Cardiac fibroblast (primary cell): ENCODE data around the gene TXK.
A peak's percentile ranks its signal among the peaks of the same experiment; 100 is the strongest.

ENCODE experiments used
- DNase-seq, 2 donors: peaks; one replicate each; pipeline versions ENCODE4 v3.0.0 to v3.0.0-alpha.2; 2010; ENCODE audit warnings: low read depth in 2 of 2
- H3K4me3 ChIP-seq, 2 donors: replicated peaks in 1 of 2; 1 replicate in 1 of 2; 2 replicates in 1 of 2; pipeline ENCODE4 v1.5.1; 2011; ENCODE audit warnings: low read depth in 2 of 2, low read length in 2 of 2, mild to moderate bottlenecking in 2 of 2, moderate library complexity in 1 of 2
- TF ChIP-seq, protein P1 (sequence below): IDR thresholded peaks from one replicate; pipeline ENCODE4 v1.5.1; 2011; ENCODE audit warnings: low read depth, mild to moderate bottlenecking, low read length, inconsistent platforms

The TXK gene

DNA sequence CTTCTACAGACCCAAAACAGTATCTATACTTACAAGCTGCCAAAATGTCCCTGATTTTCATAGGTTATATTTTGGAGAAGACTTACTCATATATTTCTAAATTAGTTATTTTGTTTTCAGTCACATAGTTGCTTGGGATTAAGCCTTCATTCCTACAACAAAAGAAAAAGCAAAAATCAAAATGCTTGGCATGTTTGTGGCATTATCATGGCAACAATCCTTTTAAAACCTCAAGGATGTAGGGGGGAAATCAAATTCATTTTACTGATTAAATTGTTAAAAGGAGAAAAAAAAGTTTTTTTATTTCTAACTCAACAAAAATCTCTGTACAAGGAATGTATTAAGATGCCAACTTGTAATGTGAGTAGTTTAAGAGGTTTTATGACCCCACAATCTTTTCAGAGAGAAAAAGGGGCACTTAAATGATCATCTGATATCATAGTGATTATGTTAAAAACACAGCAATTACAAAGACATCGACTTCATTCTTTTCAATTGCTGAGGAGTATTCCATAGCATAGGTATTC is 23.5 kb downstream of the TXK start:
- TF ChIP-seq, protein P1, sequence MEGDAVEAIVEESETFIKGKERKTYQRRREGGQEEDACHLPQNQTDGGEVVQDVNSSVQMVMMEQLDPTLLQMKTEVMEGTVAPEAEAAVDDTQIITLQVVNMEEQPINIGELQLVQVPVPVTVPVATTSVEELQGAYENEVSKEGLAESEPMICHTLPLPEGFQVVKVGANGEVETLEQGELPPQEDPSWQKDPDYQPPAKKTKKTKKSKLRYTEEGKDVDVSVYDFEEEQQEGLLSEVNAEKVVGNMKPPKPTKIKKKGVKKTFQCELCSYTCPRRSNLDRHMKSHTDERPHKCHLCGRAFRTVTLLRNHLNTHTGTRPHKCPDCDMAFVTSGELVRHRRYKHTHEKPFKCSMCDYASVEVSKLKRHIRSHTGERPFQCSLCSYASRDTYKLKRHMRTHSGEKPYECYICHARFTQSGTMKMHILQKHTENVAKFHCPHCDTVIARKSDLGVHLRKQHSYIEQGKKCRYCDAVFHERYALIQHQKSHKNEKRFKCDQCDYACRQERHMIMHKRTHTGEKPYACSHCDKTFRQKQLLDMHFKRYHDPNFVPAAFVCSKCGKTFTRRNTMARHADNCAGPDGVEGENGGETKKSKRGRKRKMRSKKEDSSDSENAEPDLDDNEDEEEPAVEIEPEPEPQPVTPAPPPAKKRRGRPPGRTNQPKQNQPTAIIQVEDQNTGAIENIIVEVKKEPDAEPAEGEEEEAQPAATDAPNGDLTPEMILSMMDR = no peak
- no peak for DNase-seq
- H3K4me3 ChIP-seq = no peak overlapping the region

DNA sequence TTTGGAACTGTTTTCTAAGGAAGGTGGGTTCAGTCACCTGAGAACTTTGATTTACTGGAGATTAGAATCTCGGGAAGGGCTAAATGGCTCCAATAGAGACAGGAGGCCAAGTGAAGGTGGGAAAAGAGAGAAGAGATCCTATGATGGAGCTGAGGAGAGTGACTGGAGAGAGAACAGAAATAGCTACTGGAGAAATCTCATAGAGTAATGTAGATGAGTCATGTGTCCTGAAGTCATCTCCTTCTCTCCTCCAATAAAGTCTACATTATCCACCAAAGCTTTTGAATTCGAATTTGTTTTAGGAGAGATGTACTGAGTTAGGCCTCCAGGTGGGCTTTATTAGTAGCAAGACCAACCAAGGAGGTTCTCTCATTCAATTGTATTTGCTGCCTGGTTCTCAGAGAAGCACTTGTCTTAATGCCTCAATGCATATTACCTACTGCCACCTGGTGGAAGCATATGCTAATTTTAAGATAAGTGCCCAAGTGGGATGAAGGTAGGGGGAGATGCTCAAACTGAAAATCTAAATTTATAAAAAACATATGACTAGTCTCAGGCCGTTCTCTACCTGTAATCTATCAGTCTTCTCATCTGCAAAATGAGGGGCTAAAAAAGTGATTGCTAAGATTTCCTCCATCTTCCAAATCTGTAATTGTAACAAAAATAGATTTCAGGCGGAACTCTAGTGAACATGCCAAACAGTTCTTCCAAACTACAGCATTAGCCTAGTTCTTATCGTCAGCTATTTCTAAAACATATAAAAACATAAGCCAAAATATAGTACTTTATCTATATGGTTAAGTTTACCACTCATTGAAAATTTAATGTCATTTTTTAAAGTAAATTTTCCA is 24.4 kb downstream of the TXK start:
- TF ChIP-seq, protein P1 = peak; percentile 51
- peak; percentile 41 to 58 for DNase-seq

DNA sequence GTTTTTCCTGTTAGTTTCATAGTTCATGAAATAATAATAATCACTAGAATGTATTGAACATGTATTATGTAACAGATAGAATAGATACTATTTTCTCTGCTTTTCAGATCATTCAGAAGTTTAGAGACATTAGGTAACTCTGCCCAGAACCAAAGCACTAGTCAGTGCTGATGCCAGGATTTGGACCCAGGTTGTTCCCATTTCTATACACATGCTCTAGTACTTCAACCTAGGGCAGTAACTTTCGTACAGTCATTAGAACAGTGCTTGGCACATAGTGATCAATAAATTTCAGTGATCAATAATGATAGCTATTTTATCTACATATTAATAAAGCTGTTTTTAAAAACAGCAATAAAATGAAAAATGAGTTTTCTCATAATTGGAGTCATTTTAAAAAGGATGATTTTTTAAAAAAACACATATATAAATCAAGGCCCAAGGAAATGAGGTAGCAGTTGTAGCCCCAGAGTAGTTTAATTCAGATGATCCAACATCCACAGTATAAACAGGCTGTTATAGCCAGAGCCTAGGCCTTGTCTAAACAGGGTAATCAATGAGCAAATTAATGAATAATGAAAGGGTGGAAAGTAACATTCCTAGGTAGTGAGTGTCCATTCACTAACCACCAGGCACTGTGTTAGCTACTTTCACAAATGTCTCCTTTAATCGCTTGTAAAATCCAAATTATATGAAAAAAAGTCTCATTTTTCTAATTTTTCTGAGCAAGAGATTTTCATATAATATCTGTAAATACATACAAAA is 25.6 kb downstream of the TXK start:
- no peak for DNase-seq
- TF ChIP-seq, protein P1 = no peak
- no peak overlapping the region for H3K4me3 ChIP-seq

More for the DNA sequence above, 24.4 kb downstream of the TXK start:
- H3K4me3 ChIP-seq = no peak overlapping the region

DNA sequence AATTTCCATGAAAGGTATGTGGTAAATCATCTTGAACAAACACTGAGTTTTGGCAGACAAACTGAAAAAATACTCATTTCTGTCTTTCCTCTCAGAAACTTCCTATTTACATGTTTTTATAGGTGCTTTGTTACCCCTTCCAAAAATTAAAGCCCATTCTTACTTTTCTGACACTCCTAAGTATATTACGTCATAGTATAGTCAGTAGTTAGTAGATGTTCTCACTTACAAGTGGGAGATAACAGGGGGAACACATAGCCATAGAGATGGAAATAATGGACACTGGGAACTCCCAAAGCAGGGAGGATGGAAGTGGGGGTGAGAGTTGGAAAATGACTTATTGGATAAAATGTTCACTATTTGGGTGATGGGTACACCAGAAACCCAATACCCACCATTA is 28.8 kb downstream of the TXK start:
- H3K4me3 ChIP-seq = no peak overlapping the region
- DNase-seq = no peak
- TF ChIP-seq, protein P1 = no peak

DNA sequence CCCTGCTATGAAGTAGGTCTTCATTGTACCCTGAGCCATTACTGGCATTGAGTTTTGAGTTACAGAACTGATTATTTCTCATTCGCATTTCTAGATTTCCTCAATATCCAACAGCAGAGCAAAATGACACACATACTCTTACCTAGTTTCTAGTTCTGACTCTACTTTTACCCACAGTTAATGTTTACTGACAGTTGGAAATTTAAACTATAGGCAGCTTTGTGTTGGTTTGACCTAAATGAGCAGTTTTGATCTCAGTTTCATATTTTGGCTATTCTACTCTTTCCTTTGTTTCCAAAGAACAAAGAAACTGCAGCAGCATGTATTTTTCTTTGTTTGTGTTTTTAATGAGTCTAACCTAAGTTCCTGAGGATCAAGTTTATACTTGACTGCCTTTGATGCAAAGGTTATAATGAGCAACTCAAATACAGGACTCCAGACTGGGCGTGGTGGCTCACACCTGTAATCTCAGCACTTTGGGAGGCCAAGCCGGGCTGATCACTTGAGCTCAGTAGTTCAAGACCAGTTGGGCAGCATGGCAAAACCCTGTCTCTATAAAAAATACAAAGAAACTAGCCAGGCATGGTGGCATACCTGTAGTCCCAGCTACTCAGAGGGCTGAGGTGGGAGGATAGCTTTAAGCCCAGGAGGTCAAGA is 30.4 kb downstream of the TXK start:
- TF ChIP-seq, protein P1 = no peak
- no peak overlapping the region for H3K4me3 ChIP-seq
- no peak for DNase-seq

DNA sequence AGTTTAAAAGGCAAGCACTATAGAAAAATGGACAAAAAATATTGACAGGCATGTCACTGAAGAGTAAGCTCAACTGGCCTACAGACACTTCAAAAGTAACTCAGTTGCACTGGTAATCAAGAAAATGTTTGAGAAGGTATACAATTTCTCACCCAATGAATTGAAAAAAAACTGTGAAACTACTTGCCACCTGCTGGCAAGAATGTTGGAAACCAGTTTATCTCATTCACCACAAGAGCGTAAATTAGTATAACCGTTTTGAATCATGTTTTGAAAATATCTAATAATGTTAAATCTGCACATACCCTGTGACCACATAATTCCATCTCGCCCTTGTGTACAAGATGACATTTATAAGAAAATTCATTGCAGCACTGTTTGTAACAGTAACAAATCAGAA is 31.7 kb downstream of the TXK start:
- H3K4me3 ChIP-seq = no peak overlapping the region
- no peak for DNase-seq
- TF ChIP-seq, protein P1 = peak; percentile 1
